ENCODE data around the gene EPHA4. TPM values are rescaled to one million over a fixed set of nuclear protein-coding genes. Genes with fewer than 3 reads are reported as not detected.

Gene EPHA4
- total and polyA plus RNA-seq, 2 of the 4 experiments (the other 2 are of a cell fraction), result 36.9 to 132 TPM

- Histone ChIP-seq H3K18ac (ENCODE audit: low read depth, low read length) (no peak overlapping the region), H2BK20ac (ENCODE audit: low read depth, low read length) (no peak overlapping the region), H3K4me2 (ENCODE audit: low read depth, low read length) (no peak overlapping the region), H4K91ac (ENCODE audit: insufficient read depth, low read depth, low read length) (no peak overlapping the region), H3K36me3 (ENCODE audit: control insufficient read depth, insufficient read depth, low read length) (peaks cover 1% of the 10 kb centered on the region; the same call in 1 of the 2 replicates), H2BK120ac (ENCODE audit: low read depth, low read length) (no peak overlapping the region), H4K8ac (ENCODE audit: low read depth in 2 of 2, low read length in 2 of 2) (no peak overlapping the region), H4K20me1 (ENCODE audit: insufficient read depth, low read length) (no peaks in the 10 kb centered on the region), H3K79me1 (ENCODE audit: low read depth in 1 of 2, low read length in 2 of 2) (peaks cover 0 to 7% of the 10 kb centered on the region in 2 experiments; a peak in 1 of 4 replicates), H3K27me3 (ENCODE audit: control insufficient read depth, insufficient read depth, low read length) (no peaks in the 10 kb centered on the region), H3K9me3 (ENCODE audit: control insufficient read depth, insufficient read depth, low read length) (no peaks in the 10 kb centered on the region), H3K9me1 (ENCODE audit: insufficient read depth, low read length) (no peaks in the 10 kb centered on the region), H3K14ac (replicated peaks; ENCODE audit: low read depth, low read length) (no peak overlapping the region), H3K27ac (ENCODE audit: insufficient read depth, low read length) (no peak overlapping the region), H2BK5ac (ENCODE audit: low read depth, low read length, poor library complexity, severe bottlenecking) (no peak overlapping the region), H4K5ac (ENCODE audit: low read depth, low read length) (no peak overlapping the region), H2AK5ac (ENCODE audit: low read depth, low read length) (no peak overlapping the region), H2AK9ac (replicated peaks; ENCODE audit: low read depth, low read length, poor library complexity) (no peak overlapping the region), H3K23ac (ENCODE audit: low read depth, low read length) (no peak overlapping the region), H3K9ac (ENCODE audit: low read depth, low read length) (no peak overlapping the region), H3K56ac (ENCODE audit: extremely low read depth, insufficient read depth, low read length) (no peak overlapping the region), H3K4me1 (ENCODE audit: control insufficient read depth, insufficient read depth, low read length) (no peaks in the 10 kb centered on the region), H3K4ac (ENCODE audit: low read depth, low read length) (no peak overlapping the region), H2BK15ac (ENCODE audit: low read depth, low read length) (no peak overlapping the region), H3K4me3 (ENCODE audit: insufficient read depth, low read depth, low read length) (no peak overlapping the region), H2AFZ (replicated peaks; ENCODE audit: low read length, poor library complexity) (no peak overlapping the region)
- TF ChIP-seq SMC3 (IDR thresholded peaks at IDR 0.05; ENCODE audit: low read depth, low read length) (no peak), CEBPB (IDR thresholded peaks at IDR 0.05; ENCODE audit: low read depth, low read length) (no peak), RCOR1 (IDR thresholded peaks at IDR 0.05; ENCODE audit: insufficient replicate concordance, low read length) (no peak), ELK1 (IDR thresholded peaks at IDR 0.05; ENCODE audit: borderline replicate concordance, low read depth, low read length) (no peak), MAFK (IDR thresholded peaks at IDR 0.05; ENCODE audit: low read depth, low read length) (no peak), CTCF (conservative IDR thresholded peaks at IDR 0.05; ENCODE audit: low read depth, low read length) (no peak), RAD21 (IDR thresholded peaks at IDR 0.05; ENCODE audit: low read length) (no peak), NFE2L2 (IDR thresholded peaks at IDR 0.05; ENCODE audit: low read depth, low read length) (no peak), BHLHE40 (IDR thresholded peaks at IDR 0.05; ENCODE audit: low read depth, low read length) (no peak), USF2 (IDR thresholded peaks at IDR 0.05; ENCODE audit: low read depth, low read length) (no peak), RFX5 (IDR thresholded peaks at IDR 0.05; ENCODE audit: low read depth, low read length) (no peak), MXI1 (IDR thresholded peaks at IDR 0.05; ENCODE audit: borderline replicate concordance, low read depth, low read length) (no peak), CHD1 (IDR thresholded peaks at IDR 0.05; ENCODE audit: low read depth, low read length) (no peak), MAZ (IDR thresholded peaks at IDR 0.05; ENCODE audit: borderline replicate concordance, low read depth, low read length) (no peak), POLR2A (IDR thresholded peaks at IDR 0.05; ENCODE audit: low read depth, low read length) (no peak), FOS (IDR thresholded peaks at IDR 0.05; ENCODE audit: low read depth, low read length) (no peak)
- ATAC-seq (ENCODE audit: low read depth), result no peak; the same call in 1 of the 2 replicates
- in situ Hi-C loops (cut with MboI; ENCODE audit: low sequenced_read_pairs), result no loop called here
- BruUV-seq (replicated peaks), result no TSS peak
- peak; percentile 41 for DNase-seq
- ChIA-PET CTCF (interaction anchor here (1.0 to 1.2 kb wide), 3 partner anchors 10 to 24 kb away, joined by 3 to 5 read pairs (median 3); no protein-coding TSS in a partner anchor), POLR2A (ENCODE audit: unreplicated experiment) (no interaction called here)
- dilution Hi-C loops (cut with HindIII; ENCODE audit: low sequenced_read_pairs, unreplicated experiment), result no loop called here
- intact Hi-C loops (cut with micrococcal nuclease), result loop anchor here (10.0 kb wide), 1 partner anchor 497 kb away; no protein-coding TSS in a partner anchor
- no CpG with 5 or more reads among the region's 2 CpGs for WGBS, 2 experiments (ENCODE audit: extremely low coverage in 2 of 2, insufficient read length in 1 of 2)
These were observed 104.5 kb downstream of the EPHA4 start for GRCh38 chr2:221467610-221468009.
